Mesothelial cell of epicardium (in vitro differentiated cells): ENCODE results near the gene HKDC1. TPM values are rescaled to one million over a fixed set of nuclear protein-coding genes. Genes with fewer than 3 reads are reported as not detected.
"Not testable (repeated sequence)": the region's sequence is repeated elsewhere in the genome, so short reads cannot be mapped to it uniquely, and the experiment has no call there.

Source experiments
- DNase-seq, 2 experiments: peaks; one replicate each; pipeline ENCODE4 v3.0.0; 2021; ENCODE audit warnings: low spot score in 2 of 2; ENCODE audit not compliant: unreplicated experiment in 2 of 2
- H3K27ac Mint-ChIP-seq: 2 replicates; pipeline ENCODE4 v1.8.0; 2021; ENCODE audit warnings: mixed read lengths
- H3K27me3 Mint-ChIP-seq: 2 replicates; pipeline ENCODE4 v1.8.0; 2021; ENCODE audit warnings: low read depth, mixed read lengths
- H3K36me3 Mint-ChIP-seq: 2 replicates; pipeline ENCODE4 v1.8.0; 2021; ENCODE audit warnings: mixed read lengths
- H3K4me1 Mint-ChIP-seq: 2 replicates; pipeline ENCODE4 v1.8.0; 2021; ENCODE audit warnings: mixed read lengths
- H3K4me3 Mint-ChIP-seq: 2 replicates; pipeline ENCODE4 v1.8.0; 2021; ENCODE audit warnings: mild to moderate bottlenecking, moderate library complexity, mixed read lengths
- H3K9me3 Mint-ChIP-seq: 2 replicates; pipeline ENCODE4 v1.8.0; 2021; ENCODE audit warnings: mixed read lengths
- CTCF ChIP-seq: fragments of 200-600 bp; sonication (generic); IDR thresholded peaks from one replicate; pipeline ENCODE4 v1.5.0; 2021; ENCODE audit warnings: antibody characterized with exemption; ENCODE audit not compliant: unreplicated experiment
- total RNA-seq: library from RNA; stranded (reverse); gene quantifications from 3 replicates; pipeline ENCODE4 v1.2.1, GENCODE V29; 2021

Gene HKDC1
- total RNA-seq, 1 donor from 2014 or later, result not detected

- Mint-ChIP-seq H3K9me3 (no peaks in the 10 kb centered on the region), H3K4me1 (no peaks in the 10 kb centered on the region), H3K27ac (no peak overlapping the region), H3K27me3 (no peaks in the 10 kb centered on the region), H3K36me3 (no peaks in the 10 kb centered on the region), H3K4me3 (no peak overlapping the region)
- no peak for TF ChIP-seq CTCF
- no peak for DNase-seq
These were observed 70.9 kb downstream of the HKDC1 start for GRCh38 chr10:69290993-69291392.

GRCh38 chr10:69292459-69292858 is 72.3 kb downstream of the HKDC1 start:
- Mint-ChIP-seq H3K4me3 (no peak overlapping the region), H3K27me3 (no peaks in the 10 kb centered on the region), H3K27ac (no peak overlapping the region), H3K4me1 (no peaks in the 10 kb centered on the region), H3K36me3 (no peaks in the 10 kb centered on the region), H3K9me3 (no peaks in the 10 kb centered on the region)
- no peak for TF ChIP-seq CTCF
- no peak for DNase-seq

- TF ChIP-seq CTCF, result no peak
- no peak overlapping the region for H3K27ac Mint-ChIP-seq
- no peak overlapping the region for H3K4me3 Mint-ChIP-seq
- no peaks in the 10 kb centered on the region for H3K9me3 Mint-ChIP-seq
- no peak for DNase-seq
- H3K4me1 Mint-ChIP-seq, result no peaks in the 10 kb centered on the region
- H3K36me3 Mint-ChIP-seq, result no peaks in the 10 kb centered on the region
- no peaks in the 10 kb centered on the region for H3K27me3 Mint-ChIP-seq
These were observed 75.0 kb downstream of the HKDC1 start for GRCh38 chr10:69295027-69295636.

GRCh38 chr10:69303632-69304051 is 83.5 kb downstream of the HKDC1 start:
- TF ChIP-seq CTCF, result no peak
- Mint-ChIP-seq H3K4me3 (no peak overlapping the region), H3K9me3 (no peaks in the 10 kb centered on the region), H3K4me1 (no peaks in the 10 kb centered on the region), H3K27me3 (no peaks in the 10 kb centered on the region), H3K27ac (no peak overlapping the region), H3K36me3 (no peaks in the 10 kb centered on the region)
- no peak for DNase-seq

- TF ChIP-seq CTCF, result no peak
- H3K4me1 Mint-ChIP-seq, result peaks cover 6% of the 10 kb centered on the region
- no peak for DNase-seq
- no peaks in the 10 kb centered on the region for H3K27me3 Mint-ChIP-seq
- no peak overlapping the region for H3K27ac Mint-ChIP-seq
- H3K9me3 Mint-ChIP-seq, result no peaks in the 10 kb centered on the region
- H3K36me3 Mint-ChIP-seq, result no peaks in the 10 kb centered on the region
- no peak overlapping the region for H3K4me3 Mint-ChIP-seq
These were observed 86.3 kb downstream of the HKDC1 start for GRCh38 chr10:69306421-69306820.

GRCh38 chr10:69307434-69307833 is 87.3 kb downstream of the HKDC1 start:
- Mint-ChIP-seq H3K4me1 (peaks cover 7% of the 10 kb centered on the region), H3K9me3 (no peaks in the 10 kb centered on the region), H3K27ac (no peak overlapping the region), H3K36me3 (no peaks in the 10 kb centered on the region), H3K27me3 (no peaks in the 10 kb centered on the region), H3K4me3 (no peak overlapping the region)
- DNase-seq, result no peak
- TF ChIP-seq CTCF, result no peak

GRCh38 chr10:69308304-69308703 is 88.2 kb downstream of the HKDC1 start:
- not testable (repeated sequence) for H3K36me3 Mint-ChIP-seq, DNase-seq, H3K27me3 Mint-ChIP-seq, H3K9me3 Mint-ChIP-seq, H3K4me3 Mint-ChIP-seq, H3K27ac Mint-ChIP-seq
- peaks cover 11% of the 10 kb centered on the region for H3K4me1 Mint-ChIP-seq
